PC-9 (cell line): ENCODE measurements around the gene GAS5. TPM values are rescaled to one million over a fixed set of nuclear protein-coding genes. Genes with fewer than 3 reads are reported as not detected.

Source experiments
- BruUV-seq: library from RNA; stranded (reverse); fragments of 400-500 nt; replicated peaks from 2 replicates; lab custom pipeline; 2021; lab: Mats Ljungman, UMichigan
- CTCF ChIA-PET: fragments of 300-600 bp; sonication (Branson Sonifier 250); formaldehyde crosslinking; loops from one replicate; lab custom pipeline; 2022; ENCODE audit warnings: antibody characterized with exemption; lab: Charles Lee
- POLR2A ChIA-PET: fragments of 300-600 bp; sonication (Branson Sonifier 250); formaldehyde crosslinking; loops from one replicate; lab custom pipeline; 2022; ENCODE audit warnings: antibody characterized with exemption; ENCODE audit not compliant: unreplicated experiment; lab: Charles Lee
- DNase-seq, 2 experiments: peaks; one replicate each; pipeline versions ENCODE4 v3.0.0 to v3.0.0-alpha.2; 2015 to 2022; ENCODE audit warnings: mixed read lengths in 1 of 2
- H2AFZ ChIP-seq: fragments of 200-600 bp; sonication (generic); 2 replicates; pipeline ENCODE4 v1.8.1; 2017; ENCODE audit warnings: antibody characterized with exemption
- H3F3A ChIP-seq: fragments of 200-600 bp; sonication (generic); 2 replicates; pipeline ENCODE4 v1.8.1; 2017; ENCODE audit warnings: antibody characterized with exemption, mild to moderate bottlenecking, low read depth; ENCODE audit not compliant: insufficient read depth
- H3K27ac ChIP-seq: fragments of 200-600 bp; sonication (generic); 2 replicates; pipeline ENCODE4 v1.6.1; 2016; ENCODE audit warnings: mixed run types
- H3K27me3 ChIP-seq: fragments of 200-600 bp; sonication (generic); 2 replicates; pipeline ENCODE4 v1.6.1; 2016; ENCODE audit warnings: low read depth, mixed run types; ENCODE audit not compliant: insufficient read depth
- H3K36me3 ChIP-seq: fragments of 200-600 bp; sonication (generic); 2 replicates; pipeline ENCODE4 v1.6.1; 2016; ENCODE audit warnings: low read depth, mixed run types
- H3K4me1 ChIP-seq: fragments of 200-600 bp; sonication (generic); replicated peaks from 2 replicates; pipeline ENCODE4 v1.6.1; 2016; ENCODE audit warnings: mixed run types; ENCODE audit not compliant: insufficient read depth
- H3K4me2 ChIP-seq: fragments of 200-600 bp; sonication (generic); 2 replicates; pipeline ENCODE4 v1.6.1; 2017; ENCODE audit warnings: mixed run types
- H3K4me3 ChIP-seq: fragments of 200-600 bp; sonication (generic); 2 replicates; pipeline ENCODE4 v1.6.1; 2016; ENCODE audit warnings: mixed run types
- H3K79me2 ChIP-seq: fragments of 200-600 bp; sonication (generic); 2 replicates; pipeline ENCODE4 v1.6.1; 2017; ENCODE audit warnings: low read depth, mixed run types
- H3K9me2 ChIP-seq: fragments of 200-600 bp; sonication (generic); 2 replicates; pipeline ENCODE4 v1.8.1; 2017; ENCODE audit warnings: mild to moderate bottlenecking; ENCODE audit not compliant: insufficient read depth
- H3K9me3 ChIP-seq: fragments of 200-600 bp; sonication (generic); 2 replicates; pipeline ENCODE4 v1.8.1; 2016; ENCODE audit warnings: low read depth; ENCODE audit not compliant: insufficient read depth
- H4K20me1 ChIP-seq: fragments of 200-600 bp; sonication (generic); 2 replicates; pipeline ENCODE4 v1.8.1; 2017; ENCODE audit not compliant: insufficient read depth
- EZH2 ChIP-seq: fragments of 200-600 bp; sonication (generic); IDR thresholded peaks from 2 replicates; pipeline ENCODE4 v1.8.0; 2017; ENCODE audit warnings: antibody characterized with exemption, low read depth
- intact Hi-C: fragments of 100-400 bp; cut with micrococcal nuclease; formaldehyde crosslinking; loops from one replicate; pipeline ENCODE4 v1.10.0; 2022; ENCODE audit not compliant: unreplicated experiment
- total RNA-seq: library from RNA; stranded (reverse); gene quantifications from 2 replicates; pipeline ENCODE4 v1.2.3, GENCODE V29; 2021
- TF ChIP-seq, protein P1 (sequence below): fragments of 200-600 bp; sonication (generic); conservative IDR thresholded peaks from 2 replicates; pipeline ENCODE4 v1.6.1; 2017; ENCODE audit warnings: mixed run types, antibody characterized with exemption, mild to moderate bottlenecking, moderate library complexity

GAS5 gene
- total RNA-seq, 1 experiment from 2014 or later: 234 TPM

DNA sequence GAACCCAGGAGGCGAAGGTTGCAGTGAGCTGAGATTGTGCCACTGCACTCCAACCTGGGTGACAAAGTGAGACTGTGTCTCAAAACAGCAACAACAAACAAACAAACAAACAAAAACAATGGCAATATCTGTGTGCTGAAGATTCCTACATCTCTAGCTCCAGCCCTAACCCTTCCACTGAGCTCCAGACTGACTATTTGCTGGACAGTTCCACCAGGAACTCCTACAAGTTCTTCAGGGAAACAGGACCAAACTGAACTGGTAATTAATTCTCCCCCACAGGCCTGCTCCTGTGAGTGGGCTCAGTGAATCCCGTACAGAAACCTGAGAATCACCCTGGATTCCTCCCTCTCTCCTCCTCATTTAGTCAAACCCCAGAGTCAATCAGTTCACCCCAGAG lies 47.8 kb upstream of the GAS5 start:
- TF ChIP-seq, protein P1, sequence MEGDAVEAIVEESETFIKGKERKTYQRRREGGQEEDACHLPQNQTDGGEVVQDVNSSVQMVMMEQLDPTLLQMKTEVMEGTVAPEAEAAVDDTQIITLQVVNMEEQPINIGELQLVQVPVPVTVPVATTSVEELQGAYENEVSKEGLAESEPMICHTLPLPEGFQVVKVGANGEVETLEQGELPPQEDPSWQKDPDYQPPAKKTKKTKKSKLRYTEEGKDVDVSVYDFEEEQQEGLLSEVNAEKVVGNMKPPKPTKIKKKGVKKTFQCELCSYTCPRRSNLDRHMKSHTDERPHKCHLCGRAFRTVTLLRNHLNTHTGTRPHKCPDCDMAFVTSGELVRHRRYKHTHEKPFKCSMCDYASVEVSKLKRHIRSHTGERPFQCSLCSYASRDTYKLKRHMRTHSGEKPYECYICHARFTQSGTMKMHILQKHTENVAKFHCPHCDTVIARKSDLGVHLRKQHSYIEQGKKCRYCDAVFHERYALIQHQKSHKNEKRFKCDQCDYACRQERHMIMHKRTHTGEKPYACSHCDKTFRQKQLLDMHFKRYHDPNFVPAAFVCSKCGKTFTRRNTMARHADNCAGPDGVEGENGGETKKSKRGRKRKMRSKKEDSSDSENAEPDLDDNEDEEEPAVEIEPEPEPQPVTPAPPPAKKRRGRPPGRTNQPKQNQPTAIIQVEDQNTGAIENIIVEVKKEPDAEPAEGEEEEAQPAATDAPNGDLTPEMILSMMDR: no peak
- no peak for TF ChIP-seq EZH2

DNA sequence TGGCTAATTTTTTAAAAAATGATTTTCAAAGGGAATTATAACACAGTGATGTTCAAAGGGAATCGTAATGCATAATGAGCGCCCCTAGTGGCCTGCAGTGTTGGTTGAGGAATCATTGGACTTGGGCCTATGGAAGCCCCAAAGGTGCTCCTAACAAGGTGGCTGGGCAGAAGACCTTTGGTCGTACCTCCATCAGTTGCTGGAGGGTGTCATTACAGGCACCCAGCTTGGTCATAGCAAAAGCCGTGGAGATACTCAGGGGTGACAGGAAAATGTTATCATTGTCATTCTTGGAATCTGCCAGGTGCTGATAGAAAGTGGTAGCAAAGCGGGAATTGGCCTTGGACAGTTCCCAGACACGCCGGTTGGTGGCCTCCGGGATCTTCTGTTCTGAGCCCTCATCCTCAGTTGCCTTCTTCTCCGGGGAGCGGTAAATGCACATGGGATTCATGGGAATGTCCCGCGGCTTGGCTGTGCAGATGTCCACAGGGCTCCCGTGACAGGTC lies 46.6 kb upstream of the GAS5 start:
- H3K9me2 ChIP-seq: no peaks in the 10 kb centered on the region
- H3K27me3 ChIP-seq: no peaks in the 10 kb centered on the region
- no peaks in the 10 kb centered on the region for H3K9me3 ChIP-seq
- no peak for TF ChIP-seq EZH2
- TF ChIP-seq, protein P1: peak; percentile 76
- intact Hi-C loops: loop anchor here (10.0 kb wide), 1 partner anchor 240 kb away; the partner anchor contains the start of gene RABGAP1L
- H3K4me2 ChIP-seq: no peak overlapping the region
- ChIA-PET POLR2A (no interaction called here), CTCF (no interaction called here)
- no peaks in the 10 kb centered on the region for H3F3A ChIP-seq
- no peak overlapping the region for H3K4me3 ChIP-seq
- H4K20me1 ChIP-seq: no peaks in the 10 kb centered on the region
- H3K27ac ChIP-seq: no peak overlapping the region
- no peaks in the 10 kb centered on the region for H3K36me3 ChIP-seq
- H3K4me1 ChIP-seq: no peaks in the 10 kb centered on the region
- peak in 1 of 2 experiments; percentile 23 for DNase-seq
- no peaks in the 10 kb centered on the region for H3K79me2 ChIP-seq
- BruUV-seq: no TSS peak
- H2AFZ ChIP-seq: no peak overlapping the region

More for the DNA sequence above, 47.8 kb upstream of the GAS5 start:
- ChIA-PET CTCF (no interaction called here), POLR2A (no interaction called here)
- Histone ChIP-seq H3F3A (no peaks in the 10 kb centered on the region), H3K36me3 (no peaks in the 10 kb centered on the region), H3K27me3 (no peaks in the 10 kb centered on the region), H3K4me2 (no peak overlapping the region), H3K27ac (no peak overlapping the region), H4K20me1 (no peaks in the 10 kb centered on the region), H3K9me2 (no peaks in the 10 kb centered on the region), H3K9me3 (no peaks in the 10 kb centered on the region), H3K4me1 (no peaks in the 10 kb centered on the region), H2AFZ (no peak overlapping the region), H3K4me3 (no peak overlapping the region), H3K79me2 (no peaks in the 10 kb centered on the region)
- DNase-seq: no peak
- intact Hi-C loops: loop anchor here (10.0 kb wide), 1 partner anchor 239 kb away; the partner anchor contains the start of gene RABGAP1L
- BruUV-seq: no TSS peak

DNA sequence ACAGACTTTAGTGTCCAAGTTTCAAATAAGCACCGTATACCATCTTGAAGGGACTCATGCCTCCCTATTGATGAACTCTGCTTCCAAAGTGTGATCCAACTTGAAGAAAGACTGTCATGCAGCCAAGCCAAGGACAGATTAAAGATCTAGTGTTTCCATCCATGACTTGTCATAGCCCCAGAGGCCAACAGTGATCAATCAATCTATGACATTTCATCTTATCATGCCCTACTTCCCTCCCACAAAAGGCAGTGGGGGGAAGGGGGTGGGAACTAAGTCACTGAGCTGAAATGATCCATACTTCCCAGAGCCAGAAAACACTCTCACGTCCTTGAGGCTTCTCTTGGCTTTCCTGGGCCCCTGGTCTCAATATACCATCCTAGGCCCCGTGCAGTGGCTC lies 45.3 kb upstream of the GAS5 start:
- CTCF ChIA-PET: interaction anchor here (0.7 kb wide), 3 partner anchors 8 to 195 kb away, joined by 4 to 5 read pairs (median 4); no protein-coding TSS in a partner anchor
- intact Hi-C loops: loop anchor here (10.0 kb wide), 1 partner anchor 242 kb away; the partner anchor contains the start of gene RABGAP1L
- Histone ChIP-seq H3K4me3 (no peak overlapping the region), H3K27me3 (no peaks in the 10 kb centered on the region), H3K79me2 (no peaks in the 10 kb centered on the region), H3K36me3 (no peaks in the 10 kb centered on the region), H2AFZ (no peak overlapping the region), H3K4me1 (no peaks in the 10 kb centered on the region), H4K20me1 (no peaks in the 10 kb centered on the region), H3K9me3 (no peaks in the 10 kb centered on the region), H3K4me2 (no peak overlapping the region), H3F3A (no peaks in the 10 kb centered on the region), H3K9me2 (no peaks in the 10 kb centered on the region), H3K27ac (no peak overlapping the region)
- no peak for TF ChIP-seq EZH2
- TF ChIP-seq, protein P1: no peak
- BruUV-seq: no TSS peak
- DNase-seq: no peak
- POLR2A ChIA-PET: no interaction called here
